Frontal cortex (tissue), 4 donors: ENCODE data around the gene POC1B. TPM values are rescaled to one million over a fixed set of nuclear protein-coding genes. Genes with fewer than 3 reads are reported as not detected.

Experiments used
- DNase-seq, 2 donors: peaks; one replicate each; pipeline ENCODE4 v3.0.0; 2012; ENCODE audit warnings: low spot score in 2 of 2
- FAIRE-seq: peaks from 2 replicates; lab custom pipeline; 2012; peaks lifted over from hg19 to GRCh38; lab: Jason Lieb, UNC
- total RNA-seq: library from RNA; depleted of rRNA; stranded (reverse); fragments of >200 nt; gene quantifications from one replicate; pipeline ENCODE4 v1.2.3, GENCODE V29; 2014
- donor health status: control.
- donor health status: control.
- donor health status: control.

POC1B gene
- total RNA-seq, 1 donor from 2014 or later = 93.8 TPM

DNA sequence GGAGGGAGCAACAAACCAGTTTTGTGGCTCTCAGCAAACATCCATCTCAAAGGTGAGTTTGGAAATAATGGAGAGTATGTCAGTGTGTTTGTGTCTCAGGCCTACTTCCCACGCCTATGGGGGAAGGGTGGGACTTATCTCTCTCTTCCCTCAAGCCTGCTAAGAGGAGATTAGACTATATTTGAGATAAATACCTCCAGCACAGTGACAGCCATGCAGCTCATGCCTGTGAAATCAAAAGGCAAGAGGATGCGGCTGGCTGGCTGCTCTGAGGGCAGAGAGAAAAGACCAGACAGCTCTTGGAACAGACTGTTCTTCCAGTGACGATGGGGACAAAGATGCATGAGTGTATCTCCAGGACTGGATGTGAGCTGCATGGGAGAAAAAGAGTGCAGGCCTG is 14.7 kb upstream of the POC1B start:
- FAIRE-seq (no peak), DNase-seq (no peak)

DNA sequence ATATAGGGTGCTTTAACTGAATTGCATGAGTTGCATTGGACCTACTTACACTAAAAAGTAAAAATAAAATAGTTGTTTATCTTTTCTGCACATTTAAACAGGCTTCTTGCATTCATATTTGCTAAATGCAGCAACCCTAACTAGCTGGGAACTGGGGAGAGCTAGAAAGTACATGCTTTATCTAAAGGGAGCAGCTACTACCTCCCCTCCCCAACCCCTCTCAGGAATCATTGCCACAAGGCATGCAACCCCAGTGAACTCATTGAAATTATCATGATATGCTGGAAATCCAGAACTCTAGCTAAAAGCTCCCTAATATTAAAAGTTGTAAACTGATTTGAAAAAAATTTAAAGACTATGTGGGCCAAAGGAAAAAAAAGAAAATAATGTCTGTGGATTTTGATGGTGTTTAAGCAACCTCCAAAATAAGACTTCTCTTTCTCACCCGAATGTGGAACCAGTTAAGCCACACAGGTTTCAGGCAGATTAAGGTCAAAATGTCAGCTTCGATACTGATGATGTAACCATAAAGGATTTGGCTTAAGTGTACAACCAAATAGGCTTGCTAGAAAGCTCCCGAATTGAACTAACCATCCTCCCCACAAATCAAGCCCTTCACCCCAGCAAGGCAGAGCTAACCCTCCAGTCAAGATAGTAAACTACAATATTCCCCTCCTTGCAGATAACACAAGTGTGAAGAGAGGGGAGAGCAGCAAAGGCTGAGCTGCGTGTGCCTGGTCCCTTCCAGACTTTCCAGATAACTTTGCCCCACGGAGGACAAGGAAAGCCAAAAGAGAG is 13.8 kb upstream of the POC1B start:
- DNase-seq (no peak), FAIRE-seq (no peak)

DNA sequence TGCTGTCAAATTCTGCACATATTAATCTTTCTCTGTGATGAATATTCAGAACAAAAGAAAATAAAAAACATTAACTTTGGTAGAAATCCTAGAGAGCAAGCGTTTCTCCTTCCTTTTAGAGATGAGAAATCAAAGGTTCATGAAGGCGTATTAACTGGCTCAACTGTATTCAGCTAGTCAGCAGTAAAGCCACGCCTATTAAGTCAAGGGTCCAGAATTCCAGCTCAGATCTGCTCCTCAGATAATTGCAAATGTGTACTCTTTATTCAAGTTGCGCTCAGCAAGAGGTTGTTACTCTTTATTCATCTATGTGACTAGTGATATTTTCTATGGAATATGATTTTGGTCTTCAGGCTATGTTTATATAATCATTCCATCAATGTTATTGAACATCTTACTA is 13.1 kb upstream of the POC1B start:
- FAIRE-seq (no peak), DNase-seq (no peak)

DNA sequence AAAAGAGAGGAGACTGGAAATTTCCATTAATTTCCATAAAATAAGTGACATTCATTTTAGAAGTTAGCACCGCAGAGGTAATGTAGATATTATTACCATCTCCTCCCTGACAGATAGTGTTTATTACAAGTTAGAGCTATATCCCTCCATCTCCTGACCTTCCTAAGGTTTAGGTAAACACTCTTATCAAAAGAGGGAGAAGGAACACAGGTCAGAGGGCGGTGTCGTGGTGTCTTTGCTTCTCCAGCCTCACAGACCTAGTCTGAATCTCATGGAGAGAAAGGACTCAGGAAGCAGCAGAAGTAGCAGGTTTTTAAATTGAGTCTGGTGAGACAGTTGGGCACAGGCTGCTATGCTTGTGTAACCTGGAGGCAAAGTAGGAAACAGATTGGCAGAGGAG is 11.5 kb upstream of the POC1B start:
- FAIRE-seq (no peak), DNase-seq (no peak)

DNA sequence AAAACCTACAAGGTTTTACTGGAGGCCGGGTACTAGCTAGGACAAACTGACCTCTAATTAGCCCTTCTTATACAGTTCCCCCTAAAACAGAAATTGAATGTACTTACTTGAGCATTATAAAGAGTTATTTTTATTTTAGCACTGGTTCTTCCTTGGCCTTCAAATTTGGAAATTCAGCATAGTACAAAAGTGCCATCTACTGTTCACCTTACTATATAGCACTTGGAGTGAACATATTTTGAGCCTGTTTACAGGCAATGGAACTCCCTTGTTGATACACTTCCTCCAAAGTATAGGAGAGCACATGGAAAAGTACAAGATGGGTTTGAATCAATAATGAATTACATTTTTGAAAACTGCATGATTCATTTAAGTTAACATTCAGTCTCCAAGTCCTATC is 3.9 kb upstream of the POC1B start:
- DNase-seq (peak in 1 of 2 donors; percentile 61), FAIRE-seq (peak; percentile 59)

DNA sequence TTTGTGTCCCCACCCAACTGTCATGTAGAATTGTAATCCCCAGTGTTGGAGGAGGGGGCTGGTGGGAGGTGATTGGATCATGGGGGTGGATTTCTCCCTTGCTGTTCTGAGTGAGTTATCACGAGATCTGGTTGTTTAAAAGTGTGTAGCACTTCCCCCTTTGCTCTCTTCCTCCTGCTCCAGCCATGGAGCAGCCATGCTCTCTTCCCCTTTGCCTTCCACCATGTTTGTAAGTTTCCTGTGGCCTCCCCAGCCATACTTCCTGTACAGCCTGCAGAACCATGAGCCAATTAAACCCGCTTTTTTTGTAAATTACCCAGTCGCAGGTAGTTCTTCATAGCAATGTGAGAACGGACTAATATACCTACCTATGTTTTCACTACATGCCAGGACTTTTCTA is 2.6 kb upstream of the POC1B start:
- FAIRE-seq (no peak), DNase-seq (no peak)

DNA sequence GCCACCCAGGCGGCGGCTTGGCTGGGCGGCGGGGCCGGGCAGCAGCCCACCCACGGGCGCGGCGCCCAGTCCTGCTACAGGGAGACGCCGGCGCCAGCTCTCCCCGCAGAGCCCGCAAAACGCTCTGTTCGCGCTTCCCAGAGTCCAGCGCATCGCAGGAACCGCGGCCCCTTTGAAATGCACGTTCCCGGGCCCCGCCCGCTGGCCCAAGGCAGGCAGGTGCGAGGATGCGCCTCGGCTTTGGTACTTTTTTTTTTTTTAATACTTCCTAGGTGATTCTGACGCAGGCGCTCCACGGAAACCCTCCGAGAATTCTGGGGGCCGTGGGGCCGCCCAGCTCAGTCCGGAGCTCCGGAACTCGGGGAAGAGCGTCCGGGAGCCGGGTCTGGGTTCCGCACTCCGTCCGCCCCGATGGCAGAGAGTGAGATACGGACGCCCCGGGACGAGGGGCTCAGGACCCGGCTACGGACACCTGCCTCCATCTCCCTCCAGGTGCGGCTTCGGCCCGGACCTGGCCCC is 483 bp downstream of the POC1B start:
- FAIRE-seq = no peak
- DNase-seq = peak; percentile 44 to 55

DNA sequence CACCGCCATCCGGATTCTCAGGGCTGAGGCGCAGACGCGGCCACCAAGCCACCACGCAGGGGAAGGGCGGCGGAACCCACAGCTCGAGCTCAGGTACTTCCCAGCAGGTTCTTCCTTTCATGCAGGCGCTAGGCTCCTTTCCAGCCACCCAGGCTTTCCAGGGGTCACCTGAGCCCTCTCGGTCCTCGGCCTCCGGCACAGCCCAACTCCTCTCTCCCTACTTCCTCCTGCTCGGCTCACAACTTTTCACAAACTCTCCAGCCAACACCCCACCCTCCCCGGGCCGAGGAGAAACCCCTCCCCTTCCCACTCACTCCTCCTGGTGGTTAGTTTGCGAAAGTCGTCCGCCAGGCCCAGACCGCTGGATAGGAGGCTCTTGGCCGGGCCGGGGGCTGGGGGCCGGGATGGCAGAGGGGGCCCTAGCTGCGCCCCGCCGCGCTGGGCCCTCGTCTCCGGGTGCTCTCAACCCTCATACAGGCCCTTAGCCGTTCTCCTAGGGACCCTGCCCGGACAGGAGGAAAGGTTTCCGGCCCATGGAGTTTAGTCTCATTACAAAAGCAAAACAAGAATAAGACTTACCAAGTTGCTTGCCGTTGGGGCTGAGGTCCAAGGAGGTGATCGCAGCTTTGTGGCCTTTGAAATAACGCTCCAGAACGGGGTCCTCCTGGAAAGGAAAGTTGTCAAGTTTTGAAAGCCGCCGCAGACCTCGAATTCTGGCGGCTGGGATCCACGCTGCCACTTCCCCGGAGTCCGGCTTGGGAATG is 1.1 kb downstream of the POC1B start, which contains the start of gene GALNT4:
TSS of gene GALNT4 (minus strand) at position 256 of the 764 bp plus-strand sequence. CDS start at position 9, 247 bp downstream.
- peak; percentile 75 to 80 for DNase-seq
- no peak for FAIRE-seq

DNA sequence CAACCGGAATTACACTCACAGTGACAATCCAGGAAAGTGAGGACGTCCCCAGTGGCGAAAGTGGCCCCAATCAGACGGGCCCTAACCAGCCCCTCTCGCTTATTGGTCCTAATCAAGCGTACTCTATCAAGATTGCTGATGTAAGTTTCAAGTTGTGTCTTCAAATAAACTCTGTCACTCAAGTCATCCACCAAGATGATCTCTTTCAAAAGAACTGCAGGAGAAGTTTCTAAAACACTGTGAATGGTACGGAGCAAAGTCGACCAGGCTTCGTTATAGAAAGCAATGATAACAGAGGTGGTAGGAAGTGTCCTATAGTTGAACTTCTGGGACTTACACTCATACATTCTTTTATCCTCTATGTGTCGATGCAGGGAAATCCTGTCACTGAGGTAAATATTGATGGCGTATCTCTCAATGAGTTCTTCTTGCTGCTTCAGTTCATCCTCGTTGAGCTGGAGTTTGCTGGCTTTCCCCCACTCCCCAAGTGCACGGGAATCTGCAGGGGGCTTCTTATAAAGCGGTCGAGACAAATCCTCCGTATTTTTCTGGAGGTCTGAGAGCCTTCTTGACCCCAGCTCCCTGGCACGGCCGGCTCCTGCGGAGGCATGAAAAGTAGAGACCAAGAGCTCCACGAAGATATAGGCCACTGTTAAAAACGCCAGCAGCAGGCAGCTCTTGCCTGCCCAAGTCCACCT is 1.9 kb downstream of the POC1B start:
- no peak for FAIRE-seq
- DNase-seq = no peak

DNA sequence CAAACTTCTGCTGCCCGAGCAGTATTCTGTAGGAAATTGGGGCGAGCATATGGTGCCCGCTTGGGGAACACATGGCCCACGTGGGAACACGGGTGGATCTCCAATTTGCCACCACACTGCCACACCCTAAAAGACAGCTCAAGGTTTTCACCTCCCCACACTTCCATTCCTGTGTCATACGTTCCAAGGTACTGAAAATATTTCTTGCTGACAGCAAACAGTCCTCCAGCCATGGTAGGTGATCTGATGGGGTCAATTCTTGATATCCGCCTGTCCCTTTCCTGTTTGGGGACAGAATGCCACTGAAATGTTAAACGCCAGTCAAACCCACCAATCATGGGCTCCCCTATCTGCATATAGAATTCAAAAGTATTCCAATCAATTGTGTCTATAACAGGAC is 2.5 kb downstream of the POC1B start:
- FAIRE-seq (no peak), DNase-seq (no peak)

DNA sequence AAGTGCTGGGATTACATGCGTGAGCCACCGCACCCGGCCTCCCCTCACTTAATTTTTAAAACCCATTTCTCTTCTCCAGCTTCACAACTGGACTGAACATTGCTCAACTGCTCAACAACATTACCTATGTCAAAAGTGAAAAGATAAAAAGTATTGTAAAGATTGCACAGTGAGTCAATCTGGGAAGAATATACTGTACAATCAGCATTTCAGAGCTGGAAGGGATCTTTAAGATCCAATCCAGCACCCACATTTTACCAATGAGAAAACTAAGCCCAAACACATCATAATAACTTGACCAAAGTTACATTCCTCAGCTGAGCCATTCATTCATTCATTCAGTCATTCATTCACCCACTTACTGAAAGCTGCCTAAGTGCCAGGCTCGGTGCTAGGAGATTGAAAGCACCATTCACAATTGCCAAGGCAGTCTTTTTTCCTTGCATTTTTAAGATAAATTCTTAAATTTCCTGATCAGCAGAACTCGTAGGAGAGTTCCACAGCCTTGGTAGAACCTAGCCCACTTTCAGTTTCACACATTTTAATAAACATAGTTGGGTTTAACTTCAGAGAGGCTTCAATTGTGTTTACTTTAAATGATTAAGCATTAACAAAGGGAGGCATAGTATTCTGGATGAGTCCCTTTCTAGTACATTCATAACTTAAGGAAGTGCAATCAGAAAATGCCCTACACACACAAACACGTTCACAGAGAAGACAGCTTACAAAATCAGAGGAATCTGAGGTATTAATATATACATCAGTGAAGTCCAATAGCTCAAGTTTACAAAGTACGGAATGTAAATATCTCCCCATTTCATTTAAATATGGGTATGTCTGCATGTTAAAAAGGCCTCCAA is 4.3 kb downstream of the POC1B start:
- no peak for FAIRE-seq

DNA sequence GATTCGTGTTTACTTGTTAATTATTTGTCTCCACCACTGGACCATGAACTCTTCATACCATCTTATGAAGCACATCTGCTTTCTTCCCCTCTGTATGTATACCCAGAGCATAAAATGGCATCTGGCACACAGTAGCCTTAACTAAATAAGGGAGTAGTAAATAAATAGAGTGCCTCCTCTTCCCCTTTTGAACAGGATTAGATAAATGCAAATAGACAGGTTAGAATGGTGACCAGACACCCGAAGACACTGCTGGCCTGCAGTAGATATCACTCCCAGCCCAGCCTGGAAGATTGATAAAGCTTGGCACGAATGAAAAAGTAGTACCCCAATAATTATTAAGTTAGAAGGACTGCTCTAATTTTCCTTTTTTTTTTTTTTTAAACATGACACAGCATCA is 8.1 kb downstream of the POC1B start:
- FAIRE-seq = no peak
- DNase-seq = no peak

More for the DNA sequence above, 4.3 kb downstream of the POC1B start:
- DNase-seq = no peak

DNA sequence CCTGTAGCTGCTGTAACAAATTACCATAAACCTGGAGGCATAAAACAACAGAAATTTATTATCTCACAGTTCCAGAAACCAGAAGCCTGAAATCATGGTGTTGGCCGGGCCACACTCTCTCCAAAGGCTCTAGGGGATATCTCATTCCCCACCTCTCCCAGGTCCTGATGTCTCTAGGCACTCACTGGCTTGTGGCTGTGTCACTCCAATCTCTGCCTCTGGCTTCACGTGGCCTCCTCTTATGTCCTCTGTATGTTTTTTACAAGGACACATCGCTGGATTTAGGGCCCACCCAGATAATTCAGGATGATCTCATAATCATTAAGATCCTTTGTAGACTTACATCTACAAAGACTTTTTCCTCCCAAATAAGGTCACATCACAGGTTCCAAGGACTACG is 9.2 kb downstream of the POC1B start:
- FAIRE-seq = no peak
- no peak for DNase-seq

DNA sequence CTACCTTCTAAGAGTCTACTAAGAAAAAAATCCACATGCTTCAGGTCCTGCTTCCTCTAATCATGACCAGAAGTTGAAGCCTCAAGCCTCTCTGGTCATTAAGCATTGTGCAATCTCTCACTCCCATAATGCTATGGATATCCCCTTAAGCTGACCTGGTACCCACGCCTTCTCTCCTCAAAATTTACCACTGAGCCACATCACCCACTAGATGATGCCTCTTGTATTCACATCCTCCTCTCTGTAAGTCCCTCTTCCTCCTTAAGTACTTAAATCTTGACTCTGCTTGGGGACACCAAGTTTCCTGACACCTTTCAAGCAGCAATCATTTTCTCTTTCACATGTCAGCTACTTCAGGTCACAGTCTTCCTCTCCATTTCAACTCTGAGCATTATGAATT is 11.1 kb downstream of the POC1B start:
- FAIRE-seq (no peak), DNase-seq (no peak)

DNA sequence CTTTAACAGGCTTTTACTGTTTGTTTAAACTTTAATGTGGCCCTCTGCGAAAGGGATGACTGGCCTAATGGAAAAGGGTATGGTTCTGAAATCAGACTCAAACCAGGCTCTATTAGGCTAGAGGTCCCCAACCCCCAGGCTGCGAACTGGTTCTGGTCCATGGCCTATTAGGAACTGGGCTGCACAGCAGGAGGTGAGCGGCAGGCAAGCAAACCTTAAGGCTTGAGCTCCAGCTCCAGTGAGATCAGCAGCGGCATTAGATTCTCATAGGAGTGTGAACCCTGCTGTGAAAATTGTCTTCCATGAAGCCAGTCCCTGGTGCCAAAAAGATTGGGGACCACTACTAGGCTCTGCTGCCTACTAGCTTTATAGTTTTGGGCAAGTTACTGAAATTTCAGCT is 12.3 kb downstream of the POC1B start:
- DNase-seq = no peak
- no peak for FAIRE-seq

DNA sequence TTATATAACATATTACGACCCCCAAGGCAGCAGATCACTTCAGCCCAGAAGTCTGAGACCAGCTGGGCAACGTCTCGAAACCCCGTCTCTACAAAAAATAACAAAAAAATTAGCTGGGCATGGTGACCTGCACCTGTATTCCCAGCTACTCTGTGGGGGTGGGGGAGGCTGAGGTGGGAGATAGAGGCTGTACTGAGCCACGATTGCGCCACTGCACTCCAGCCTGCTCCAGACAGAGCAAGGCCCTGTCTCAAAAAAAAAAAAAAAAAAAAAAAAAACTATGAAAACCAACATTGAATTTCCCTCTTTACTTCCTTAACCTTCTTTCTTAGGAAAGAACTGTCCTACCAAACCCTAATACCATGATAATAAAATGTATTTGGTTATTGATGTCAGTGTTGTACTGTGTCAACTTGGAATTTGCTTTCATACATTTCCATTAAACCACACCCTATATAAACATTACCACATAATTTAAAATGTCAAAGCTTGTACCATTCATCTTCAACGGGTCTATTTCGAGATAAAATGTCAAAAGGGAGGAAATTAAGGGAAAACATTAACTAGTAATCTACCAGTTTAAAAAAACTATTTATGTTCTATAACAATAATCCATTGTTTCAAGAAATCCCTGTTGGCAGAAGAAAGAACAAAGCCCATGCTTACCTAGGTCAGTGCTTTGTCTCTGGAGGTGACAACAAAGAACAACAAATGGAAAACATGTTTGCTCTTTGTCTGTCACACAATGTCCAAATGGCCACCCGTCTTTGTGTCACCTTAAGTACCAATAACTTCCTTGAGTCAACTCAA is 18.6 kb downstream of the POC1B start:
- FAIRE-seq (no peak), DNase-seq (no peak)

DNA sequence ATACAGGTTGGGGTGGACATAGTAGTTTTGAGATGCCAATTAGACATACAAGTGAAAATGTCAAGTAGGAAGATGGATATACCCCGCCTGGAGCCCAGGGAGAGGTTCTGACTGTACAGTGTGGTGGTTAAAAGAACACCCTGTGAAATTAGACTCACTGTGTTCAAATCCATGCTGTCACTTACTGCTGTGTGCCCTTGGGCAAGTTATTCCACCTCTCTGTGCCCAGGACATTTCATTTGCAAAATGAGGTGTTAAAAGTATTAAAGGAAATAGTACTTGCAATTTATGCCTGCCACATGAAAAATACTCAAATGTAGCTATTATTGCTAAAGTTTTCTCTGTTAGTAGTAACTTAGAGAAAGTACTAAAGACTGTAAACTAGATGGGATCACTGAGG is 19.8 kb downstream of the POC1B start:
- DNase-seq = no peak

DNA sequence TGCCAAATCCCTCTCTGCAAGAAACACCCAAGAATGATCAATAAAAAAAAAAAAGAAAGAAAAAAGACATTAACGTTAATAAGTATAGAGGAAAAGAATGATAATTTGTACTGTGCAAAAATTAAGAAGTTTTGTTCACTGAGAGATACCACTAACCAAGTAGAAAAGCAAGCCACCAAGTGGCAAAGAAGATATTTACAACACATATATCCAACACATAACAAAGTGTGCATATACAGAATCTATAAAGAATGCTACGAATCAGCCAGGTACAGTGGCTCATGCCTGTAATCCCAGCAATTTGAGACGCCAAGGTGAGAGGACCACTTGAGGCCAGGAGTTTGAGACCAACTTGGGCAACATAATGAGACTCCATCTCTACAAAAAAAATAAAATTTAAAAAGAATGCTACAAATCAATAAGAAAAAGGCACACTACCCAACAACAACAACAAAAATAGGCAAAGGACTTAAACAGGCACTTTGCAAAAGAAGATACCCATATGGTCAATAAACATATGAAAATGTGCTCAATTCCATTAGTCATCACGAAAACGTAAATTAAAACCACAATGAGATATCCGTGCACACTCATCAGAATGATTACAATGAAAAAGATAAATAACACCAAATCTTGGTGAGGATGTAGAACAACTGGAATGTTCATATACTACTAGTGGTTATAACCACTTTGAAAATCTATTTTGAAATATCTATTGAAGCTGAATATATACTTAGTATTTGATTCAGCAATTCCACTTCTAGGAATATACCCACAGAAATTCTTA is 21.1 kb downstream of the POC1B start:
- no peak for DNase-seq
- FAIRE-seq = no peak

More for the DNA sequence above, 19.8 kb downstream of the POC1B start:
- FAIRE-seq = no peak
